H1 (cell line): ENCODE results near the gene CMTM5. TPM values are rescaled to one million over a fixed set of nuclear protein-coding genes. Genes with fewer than 3 reads are reported as not detected.

Source experiments
- CTCF ChIA-PET: fragments of 300-600 bp; sonication (Branson Sonifier 250); formaldehyde crosslinking; loops from one replicate; lab custom pipeline; 2021; ENCODE audit not compliant: partially characterized antibody; lab: Charles Lee
- POLR2A ChIA-PET: fragments of 300-600 bp; sonication (Branson Sonifier 250); formaldehyde crosslinking; loops from one replicate; lab custom pipeline; 2021; ENCODE audit warnings: inconsistent platforms; ENCODE audit not compliant: partially characterized antibody; lab: Charles Lee
- DNase-seq, 2 experiments: peaks; one replicate each; pipeline versions ENCODE4 v3.0.0 to v3.0.0-alpha.2; 2010 to 2022; ENCODE audit warnings: low spot score in 2 of 2, low read depth in 1 of 2, mixed read lengths in 1 of 2
- FAIRE-seq: peaks from 2 replicates; lab custom pipeline; 2011; peaks lifted over from hg19 to GRCh38; lab: Jason Lieb, UNC
- H2AFZ ChIP-seq: 2 replicates; pipeline ENCODE4 v1.8.1; 2012; ENCODE audit warnings: low read length, inconsistent platforms
- H2AK5ac ChIP-seq: 2 replicates; pipeline ENCODE4 v1.6.1; 2013; ENCODE audit warnings: low read depth, low read length
- H2BK120ac ChIP-seq: replicated peaks from 2 replicates; pipeline ENCODE3; 2013; ENCODE audit warnings: low read depth, low read length, inconsistent platforms
- H2BK12ac ChIP-seq: 2 replicates; pipeline ENCODE4 v1.6.1; 2013; ENCODE audit warnings: low read depth, low read length
- H2BK15ac ChIP-seq: 2 replicates; pipeline ENCODE4 v1.6.1; 2013; ENCODE audit warnings: low read length
- H2BK20ac ChIP-seq: 2 replicates; pipeline ENCODE4 v1.6.1; 2013; ENCODE audit warnings: low read length
- H2BK5ac ChIP-seq: 2 replicates; pipeline ENCODE4 v1.6.1; 2013; ENCODE audit warnings: low read depth, low read length
- H3K14ac ChIP-seq: 2 replicates; pipeline ENCODE4 v1.6.1; 2013; ENCODE audit warnings: inconsistent platforms; ENCODE audit not compliant: insufficient read length
- H3K18ac ChIP-seq: 2 replicates; pipeline ENCODE4 v1.6.1; 2013; ENCODE audit warnings: low read length; ENCODE audit errors: extremely low read depth
- H3K23ac ChIP-seq: 2 replicates; pipeline ENCODE4 v1.6.1; 2013; ENCODE audit warnings: inconsistent platforms; ENCODE audit not compliant: insufficient read length
- H3K23me2 ChIP-seq: 2 replicates; pipeline ENCODE4 v1.6.1; 2013; ENCODE audit warnings: low read depth, low read length
- H3K27ac ChIP-seq: 2 replicates; pipeline ENCODE4 v1.6.1; 2011; ENCODE audit warnings: low read depth, low read length, inconsistent platforms
- H3K27me3 ChIP-seq, 4 experiments: replicated peaks in 1 of 4; 1 replicate in 1 of 4; 2 replicates in 3 of 4; pipeline versions ENCODE4 v1.6.1 to v1.8.1; 2011 to 2013; ENCODE audit warnings: low read length in 3 of 4, mild to moderate bottlenecking in 3 of 4, inconsistent platforms in 2 of 4, mixed read lengths in 2 of 4, moderate library complexity in 1 of 4; ENCODE audit not compliant: control insufficient read depth in 3 of 4, insufficient read depth in 3 of 4; ENCODE audit errors: extremely low read depth in 1 of 4
- H3K36me3 ChIP-seq, 4 experiments: 2 replicates each; pipeline versions ENCODE4 v1.6.1 to v1.8.1; 2011 to 2013; ENCODE audit warnings: mild to moderate bottlenecking in 4 of 4, low read length in 3 of 4, moderate library complexity in 2 of 4, control low read depth in 1 of 4, inconsistent platforms in 1 of 4; ENCODE audit not compliant: insufficient read depth in 4 of 4, control insufficient read depth in 2 of 4
- H3K4ac ChIP-seq: replicated peaks from 2 replicates; pipeline ENCODE3; 2013; ENCODE audit warnings: low read length, low read depth, mixed read lengths, inconsistent platforms; ENCODE audit not compliant: insufficient read length
- H3K4me1 ChIP-seq, 4 experiments: replicated peaks in 1 of 4; 1 replicate in 1 of 4; 2 replicates in 3 of 4; pipeline versions ENCODE4 v1.6.1 to v1.8.1; 2011 to 2013; ENCODE audit warnings: low read length in 3 of 4, inconsistent platforms in 2 of 4, mixed read lengths in 1 of 4; ENCODE audit not compliant: insufficient read depth in 4 of 4, control insufficient read depth in 3 of 4
- H3K4me2 ChIP-seq, 2 experiments: 2 replicates each; pipeline versions ENCODE4 v1.6.1 to v1.8.1; 2011 to 2013; ENCODE audit warnings: low read depth in 2 of 2, low read length in 2 of 2, control low read depth in 1 of 2, inconsistent platforms in 1 of 2, mild to moderate bottlenecking in 1 of 2; ENCODE audit not compliant: insufficient read depth in 1 of 2
- H3K4me3 ChIP-seq, 4 experiments: fragments of 200-600, 300-600 bp in 1 of 4; sonication (generic), shearing (Covaris generic), sonication (Bioruptor Twin) in 1 of 4; 2 replicates each; pipeline versions ENCODE4 v1.5.1 to v1.8.1; 2011 to 2016; ENCODE audit warnings: low read length in 4 of 4, low read depth in 3 of 4, control low read depth in 2 of 4, inconsistent platforms in 2 of 4, mild to moderate bottlenecking in 2 of 4, mixed read lengths in 1 of 4, moderate library complexity in 1 of 4; ENCODE audit not compliant: insufficient read depth in 2 of 4; ENCODE audit errors: extremely low read depth in 1 of 4
- H3K56ac ChIP-seq: replicated peaks from 2 replicates; pipeline ENCODE3; 2013; ENCODE audit warnings: low read depth, mild to moderate bottlenecking, mixed read lengths, low read length, inconsistent platforms; ENCODE audit not compliant: insufficient read length
- H3K79me1 ChIP-seq: 2 replicates; pipeline ENCODE4 v1.6.1; 2013; ENCODE audit warnings: low read depth, low read length, control low read depth
- H3K79me2 ChIP-seq, 2 experiments: 2 replicates each; pipeline versions ENCODE4 v1.6.1 to v1.8.1; 2012 to 2013; ENCODE audit warnings: low read length in 2 of 2, mild to moderate bottlenecking in 2 of 2, inconsistent platforms in 1 of 2; ENCODE audit not compliant: insufficient read depth in 2 of 2, control insufficient read depth in 1 of 2
- H3K9ac ChIP-seq, 4 experiments: replicated peaks in 1 of 4; 1 replicate in 1 of 4; 2 replicates in 3 of 4; pipeline versions ENCODE4 v1.6.1 to v1.8.1; 2011 to 2013; ENCODE audit warnings: low read depth in 3 of 4, low read length in 3 of 4, control low read depth in 2 of 4, mild to moderate bottlenecking in 2 of 4, moderate library complexity in 2 of 4, inconsistent platforms in 1 of 4; ENCODE audit errors: extremely low read depth in 1 of 4
- H3K9me3 ChIP-seq, 2 experiments: 2 replicates each; pipeline versions ENCODE4 v1.6.1 to v1.8.1; 2012 to 2013; ENCODE audit warnings: mild to moderate bottlenecking in 2 of 2, moderate library complexity in 2 of 2, control low read depth in 1 of 2, inconsistent platforms in 1 of 2, low read depth in 1 of 2, low read length in 1 of 2, mixed read lengths in 1 of 2; ENCODE audit not compliant: insufficient read depth in 2 of 2
- H4K20me1 ChIP-seq, 2 experiments: replicated peaks in 1 of 2; 2 replicates each; pipeline versions ENCODE3 to v1.8.1; 2011 to 2013; ENCODE audit warnings: inconsistent platforms in 2 of 2, low read length in 2 of 2, mild to moderate bottlenecking in 1 of 2; ENCODE audit not compliant: insufficient read depth in 2 of 2, control insufficient read depth in 1 of 2
- H4K5ac ChIP-seq: 2 replicates; pipeline ENCODE4 v1.6.1; 2013; ENCODE audit warnings: low read length, low read depth, mixed read lengths, inconsistent platforms; ENCODE audit not compliant: insufficient read length
- H4K8ac ChIP-seq: 2 replicates; pipeline ENCODE4 v1.8.0; 2013; ENCODE audit warnings: mild to moderate bottlenecking, moderate library complexity, low read length, inconsistent platforms; ENCODE audit not compliant: insufficient read depth; ENCODE audit errors: extremely low read depth
- H4K91ac ChIP-seq: replicated peaks from 2 replicates; pipeline ENCODE3; 2013; ENCODE audit warnings: low read length, mixed read lengths, inconsistent platforms; ENCODE audit not compliant: insufficient read length
- ASH2L ChIP-seq: fragments of 200-600, 300-600 bp; sonication (generic); IDR thresholded peaks from one replicate; pipeline ENCODE4 v1.7.1; 2017; ENCODE audit warnings: low read length
- CBX5 ChIP-seq: fragments of 300-800, 300-1000 bp; sonication (generic); IDR thresholded peaks from 2 replicates; pipeline ENCODE4 v1.7.1; 2016; ENCODE audit warnings: antibody characterized with exemption, low read length, low read depth
- CBX8 ChIP-seq: fragments of 300-800, 300-1000 bp; sonication (generic); IDR thresholded peaks from 2 replicates; pipeline ENCODE4 v1.7.1; 2016; ENCODE audit warnings: low read depth, low read length, borderline replicate concordance
- EGR1 ChIP-seq: IDR thresholded peaks from 2 replicates; pipeline ENCODE4 v1.6.1; 2011; ENCODE audit warnings: low read depth, low read length, borderline replicate concordance
- EZH2 ChIP-seq: fragments of 200-600 bp; sonication (generic); IDR thresholded peaks from 2 replicates; pipeline ENCODE4 v1.7.1; 2012; ENCODE audit warnings: low read depth, mild to moderate bottlenecking, moderate library complexity, low read length, inconsistent platforms; ENCODE audit not compliant: severe bottlenecking
- HDAC2 ChIP-seq, 2 experiments: fragments of 300-600 bp in 1 of 2; sonication (generic) in 1 of 2; IDR thresholded peaks; 2 replicates each; pipeline ENCODE4 v1.6.1; 2011 to 2012; ENCODE audit warnings: low read depth in 2 of 2, low read length in 2 of 2, mild to moderate bottlenecking in 2 of 2, moderate library complexity in 2 of 2, borderline replicate concordance in 1 of 2, inconsistent platforms in 1 of 2
- KDM4A ChIP-seq: IDR thresholded peaks from one replicate; pipeline ENCODE4 v1.7.1; 2012; ENCODE audit warnings: low read depth, mild to moderate bottlenecking, moderate library complexity, low read length, inconsistent platforms; ENCODE audit not compliant: severe bottlenecking
- NRF1 ChIP-seq: IDR thresholded peaks from 2 replicates; pipeline ENCODE4 v1.6.1; 2011; ENCODE audit warnings: mild to moderate bottlenecking, low read depth, low read length, improper control_type of control experiment
- POU5F1 ChIP-seq: IDR thresholded peaks from 2 replicates; pipeline ENCODE4 v1.6.1; 2011; ENCODE audit warnings: low read depth, mild to moderate bottlenecking, low read length, moderate library complexity
- SIX5 ChIP-seq: IDR thresholded peaks from 2 replicates; pipeline ENCODE4 v1.6.1; 2011; ENCODE audit warnings: mild to moderate bottlenecking, low read depth, low read length
- TAF1 ChIP-seq: IDR thresholded peaks from 2 replicates; pipeline ENCODE4 v1.6.1; 2011; ENCODE audit warnings: mild to moderate bottlenecking, low read depth, low read length
- ZNF274 ChIP-seq: IDR thresholded peaks from 2 replicates; pipeline ENCODE4 v1.7.0; 2012; ENCODE audit warnings: low read length, borderline replicate concordance; ENCODE audit errors: extremely low read depth
- WGBS, 2 experiments: shearing (Covaris generic) in 1 of 2; methylation state at CpG; one replicate each; pipeline versions ENCODE4 v1.1.6 to v1.1.7; 2013 to 2015; ENCODE audit warnings: low lambda C conversion rate in 2 of 2, mixed read lengths in 2 of 2, inconsistent platforms in 1 of 2, low coverage in 1 of 2, missing lambda C conversion rate in 1 of 2; ENCODE audit not compliant: insufficient replicate concordance in 2 of 2, insufficient coverage in 1 of 2, insufficient read length in 1 of 2; ENCODE audit errors: extremely low coverage in 1 of 2, missing lambda C conversion rate in 1 of 2; 5-methylcytosine and 5-hydroxymethylcytosine counted together
- polyA plus RNA-seq, 7 experiments: library from polyadenylated mRNA; depleted of rRNA in 3 of 7; stranded (reverse) in 5 of 7; unstranded in 2 of 7; fragments of >200 nt in 5 of 7; fragments of 200-250 nt in 2 of 7; gene quantifications; 1 replicate in 5 of 7; 2 replicates in 1 of 7; 4 replicates in 1 of 7; pipeline versions ENCODE4 v1.2.1 to v1.2.3, GENCODE V29; 2011 to 2013; ENCODE audit warnings: missing spikeins in 2 of 7, mixed read lengths in 2 of 7
- total RNA-seq: library from RNA; stranded (reverse); fragmentation: NEBNext Ultra II Directional; extraction: Animal tissue kit (Norgen Biotek cat#: 25700); gene quantifications from 2 replicates; pipeline ENCODE4 v1.2.1, GENCODE V29; 2021
- TF ChIP-seq, protein P1 (sequence below): IDR thresholded peaks from 2 replicates; pipeline ENCODE4 v1.6.1; 2011; ENCODE audit warnings: low read length, improper control_type of control experiment

Gene CMTM5
- total and polyA plus RNA-seq, 2 of the 8 experiments (the other 6 are each of a cell fraction or from before 2014, with no cell fraction given): 2.1 TPM; not detected in 1

DNA sequence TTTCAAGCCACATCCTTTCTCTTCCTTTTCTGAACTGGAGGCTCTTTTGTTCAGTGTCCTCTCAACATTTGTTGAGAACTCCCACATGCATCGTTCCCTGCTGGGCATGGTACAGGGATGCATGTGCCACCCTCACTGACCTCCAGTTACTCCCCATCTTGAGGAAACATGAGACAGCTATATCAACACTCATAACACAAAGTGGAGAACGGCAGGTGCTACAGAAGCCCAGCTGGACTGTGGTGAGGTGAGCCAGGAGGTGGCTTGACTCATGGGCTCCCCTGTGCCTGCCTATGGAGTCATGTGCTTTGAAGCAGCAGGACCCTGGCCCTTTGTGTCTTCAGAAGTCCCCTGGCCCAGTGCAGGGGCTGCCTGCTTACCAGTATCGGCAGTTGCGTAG is 21.5 kb downstream of the CMTM5 start:
- peaks cover 0 to 2% of the 10 kb centered on the region in 2 experiments for H4K20me1 ChIP-seq
- no peak overlapping the region for H4K8ac ChIP-seq
- no peaks in the 10 kb centered on the region for H3K4me1 ChIP-seq
- no peak overlapping the region for H3K4me3 ChIP-seq
- H2BK5ac ChIP-seq: no peak overlapping the region
- H2BK12ac ChIP-seq: no peak overlapping the region
- H2AK5ac ChIP-seq: no peak overlapping the region
- no peak overlapping the region for H3K56ac ChIP-seq
- H3K79me1 ChIP-seq: no peaks in the 10 kb centered on the region
- no peak overlapping the region for H3K14ac ChIP-seq
- CTCF ChIA-PET: interaction anchor here (1.8 kb wide), 1 partner anchor 12 kb away, joined by 4 read pairs; no protein-coding TSS in a partner anchor
- DNase-seq (no peak), FAIRE-seq (no peak)
- H4K91ac ChIP-seq: no peak overlapping the region
- H2BK20ac ChIP-seq: no peak overlapping the region
- no peak overlapping the region for H3K9ac ChIP-seq
- no peak overlapping the region for H2BK120ac ChIP-seq
- no peaks in the 10 kb centered on the region; a peak in 1 of 7 replicates for H3K27me3 ChIP-seq
- POLR2A ChIA-PET: no interaction called here
- no peak overlapping the region for H4K5ac ChIP-seq
- H3K23ac ChIP-seq: no peak overlapping the region
- H3K27ac ChIP-seq: no peak overlapping the region
- H3K18ac ChIP-seq: no peak overlapping the region
- no peak overlapping the region for H2BK15ac ChIP-seq
- H3K4me2 ChIP-seq: no peak overlapping the region
- no peak overlapping the region for H2AFZ ChIP-seq
- 95% methylated on average over 4 of the region's 4 CpGs; no CpG with 5 or more reads in 1 of the 2 experiments for WGBS, 2 experiments
- no peak overlapping the region for H3K4ac ChIP-seq
- no peaks in the 10 kb centered on the region for H3K9me3 ChIP-seq
- H3K36me3 ChIP-seq: no peaks in the 10 kb centered on the region
- H3K23me2 ChIP-seq: no peaks in the 10 kb centered on the region
- H3K79me2 ChIP-seq: no peaks in the 10 kb centered on the region
- TF ChIP-seq EZH2 (no peak), KDM4A (no peak), ZNF274 (no peak), HDAC2 (IDR thresholded peaks at IDR 0.05; ENCODE audit: borderline replicate concordance in 1 of 2, low read depth in 2 of 2, low read length in 2 of 2) (no peak), CBX8 (no peak), NRF1 (no peak), SIX5 (no peak), TAF1 (no peak), ASH2L (no peak), CBX5 (no peak), EGR1 (no peak), POU5F1 (no peak)
- TF ChIP-seq, protein P1, sequence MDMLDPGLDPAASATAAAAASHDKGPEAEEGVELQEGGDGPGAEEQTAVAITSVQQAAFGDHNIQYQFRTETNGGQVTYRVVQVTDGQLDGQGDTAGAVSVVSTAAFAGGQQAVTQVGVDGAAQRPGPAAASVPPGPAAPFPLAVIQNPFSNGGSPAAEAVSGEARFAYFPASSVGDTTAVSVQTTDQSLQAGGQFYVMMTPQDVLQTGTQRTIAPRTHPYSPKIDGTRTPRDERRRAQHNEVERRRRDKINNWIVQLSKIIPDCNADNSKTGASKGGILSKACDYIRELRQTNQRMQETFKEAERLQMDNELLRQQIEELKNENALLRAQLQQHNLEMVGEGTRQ: no peak
